Lower leg skin (tissue), 3 donors: ENCODE data around the gene SHROOM3.

Experiments
- CTCF ChIP-seq, 3 donors: fragments of 450-650 bp; IDR thresholded peaks; one replicate each; pipeline ENCODE4 v1.5.1; 2016; ENCODE audit warnings: antibody characterized with exemption in 3 of 3, mild to moderate bottlenecking in 3 of 3, moderate library complexity in 2 of 3
- POLR2A ChIP-seq, 2 donors: fragments of 450-650 bp; IDR thresholded peaks; one replicate each; pipeline ENCODE4 v1.6.1; 2016 to 2017; ENCODE audit warnings: antibody characterized with exemption in 2 of 2, mild to moderate bottlenecking in 1 of 2, moderate library complexity in 1 of 2

DNA sequence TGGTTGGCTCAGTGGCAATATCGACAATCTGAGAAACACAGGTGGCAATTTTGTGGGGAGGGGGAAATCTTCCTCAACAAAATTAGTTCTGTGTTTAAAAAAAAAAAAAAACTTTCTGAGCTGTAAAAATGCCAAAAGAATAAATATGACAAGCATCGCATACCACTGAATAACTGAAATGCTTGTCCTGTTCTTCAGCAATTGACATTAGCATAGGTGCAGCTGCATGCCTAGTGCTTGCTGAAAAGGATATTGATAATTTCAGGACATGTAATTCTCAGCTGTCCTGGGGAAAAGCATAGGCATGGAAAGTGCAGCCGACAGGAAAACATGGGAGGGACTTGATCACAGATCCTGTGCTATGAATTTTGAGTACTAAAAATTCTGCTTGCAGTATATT, 315.7 kb downstream of the SHROOM3 start:
- TF ChIP-seq CTCF (IDR thresholded peaks at IDR 0.05) (no peak), POLR2A (IDR thresholded peaks at IDR 0.05) (no peak)
